H1 (cell line): Measurements from ENCODE around the gene ABCA13. TPM values are rescaled to one million over a fixed set of nuclear protein-coding genes. Genes with fewer than 3 reads are reported as not detected.

Source experiments
- CTCF ChIA-PET: fragments of 300-600 bp; sonication (Branson Sonifier 250); formaldehyde crosslinking; loops from one replicate; lab custom pipeline; 2021; ENCODE audit not compliant: partially characterized antibody; lab: Charles Lee
- POLR2A ChIA-PET: fragments of 300-600 bp; sonication (Branson Sonifier 250); formaldehyde crosslinking; loops from one replicate; lab custom pipeline; 2021; ENCODE audit warnings: inconsistent platforms; ENCODE audit not compliant: partially characterized antibody; lab: Charles Lee
- DNase-seq, 2 experiments: peaks; one replicate each; pipeline versions ENCODE4 v3.0.0 to v3.0.0-alpha.2; 2010 to 2022; ENCODE audit warnings: low spot score in 2 of 2, low read depth in 1 of 2, mixed read lengths in 1 of 2
- FAIRE-seq: peaks from 2 replicates; lab custom pipeline; 2011; peaks lifted over from hg19 to GRCh38; lab: Jason Lieb, UNC
- H2AFZ ChIP-seq: 2 replicates; pipeline ENCODE4 v1.8.1; 2012; ENCODE audit warnings: low read length, inconsistent platforms
- H2AK5ac ChIP-seq: 2 replicates; pipeline ENCODE4 v1.6.1; 2013; ENCODE audit warnings: low read depth, low read length
- H2BK120ac ChIP-seq: replicated peaks from 2 replicates; pipeline ENCODE3; 2013; ENCODE audit warnings: low read depth, low read length, inconsistent platforms
- H2BK12ac ChIP-seq: 2 replicates; pipeline ENCODE4 v1.6.1; 2013; ENCODE audit warnings: low read depth, low read length
- H2BK15ac ChIP-seq: 2 replicates; pipeline ENCODE4 v1.6.1; 2013; ENCODE audit warnings: low read length
- H2BK20ac ChIP-seq: 2 replicates; pipeline ENCODE4 v1.6.1; 2013; ENCODE audit warnings: low read length
- H2BK5ac ChIP-seq: 2 replicates; pipeline ENCODE4 v1.6.1; 2013; ENCODE audit warnings: low read depth, low read length
- H3K14ac ChIP-seq: 2 replicates; pipeline ENCODE4 v1.6.1; 2013; ENCODE audit warnings: inconsistent platforms; ENCODE audit not compliant: insufficient read length
- H3K18ac ChIP-seq: 2 replicates; pipeline ENCODE4 v1.6.1; 2013; ENCODE audit warnings: low read length; ENCODE audit errors: extremely low read depth
- H3K23ac ChIP-seq: 2 replicates; pipeline ENCODE4 v1.6.1; 2013; ENCODE audit warnings: inconsistent platforms; ENCODE audit not compliant: insufficient read length
- H3K23me2 ChIP-seq: 2 replicates; pipeline ENCODE4 v1.6.1; 2013; ENCODE audit warnings: low read depth, low read length
- H3K27ac ChIP-seq: 2 replicates; pipeline ENCODE4 v1.6.1; 2011; ENCODE audit warnings: low read depth, low read length, inconsistent platforms
- H3K27me3 ChIP-seq, 4 experiments: replicated peaks in 1 of 4; 1 replicate in 1 of 4; 2 replicates in 3 of 4; pipeline versions ENCODE4 v1.6.1 to v1.8.1; 2011 to 2013; ENCODE audit warnings: low read length in 3 of 4, mild to moderate bottlenecking in 3 of 4, inconsistent platforms in 2 of 4, mixed read lengths in 2 of 4, moderate library complexity in 1 of 4; ENCODE audit not compliant: control insufficient read depth in 3 of 4, insufficient read depth in 3 of 4; ENCODE audit errors: extremely low read depth in 1 of 4
- H3K36me3 ChIP-seq, 4 experiments: 2 replicates each; pipeline versions ENCODE4 v1.6.1 to v1.8.1; 2011 to 2013; ENCODE audit warnings: mild to moderate bottlenecking in 4 of 4, low read length in 3 of 4, moderate library complexity in 2 of 4, control low read depth in 1 of 4, inconsistent platforms in 1 of 4; ENCODE audit not compliant: insufficient read depth in 4 of 4, control insufficient read depth in 2 of 4
- H3K4ac ChIP-seq: replicated peaks from 2 replicates; pipeline ENCODE3; 2013; ENCODE audit warnings: low read length, low read depth, mixed read lengths, inconsistent platforms; ENCODE audit not compliant: insufficient read length
- H3K4me1 ChIP-seq, 4 experiments: replicated peaks in 1 of 4; 1 replicate in 1 of 4; 2 replicates in 3 of 4; pipeline versions ENCODE4 v1.6.1 to v1.8.1; 2011 to 2013; ENCODE audit warnings: low read length in 3 of 4, inconsistent platforms in 2 of 4, mixed read lengths in 1 of 4; ENCODE audit not compliant: insufficient read depth in 4 of 4, control insufficient read depth in 3 of 4
- H3K4me2 ChIP-seq, 2 experiments: 2 replicates each; pipeline versions ENCODE4 v1.6.1 to v1.8.1; 2011 to 2013; ENCODE audit warnings: low read depth in 2 of 2, low read length in 2 of 2, control low read depth in 1 of 2, inconsistent platforms in 1 of 2, mild to moderate bottlenecking in 1 of 2; ENCODE audit not compliant: insufficient read depth in 1 of 2
- H3K4me3 ChIP-seq, 4 experiments: fragments of 200-600, 300-600 bp in 1 of 4; sonication (generic), shearing (Covaris generic), sonication (Bioruptor Twin) in 1 of 4; 2 replicates each; pipeline versions ENCODE4 v1.5.1 to v1.8.1; 2011 to 2016; ENCODE audit warnings: low read length in 4 of 4, low read depth in 3 of 4, control low read depth in 2 of 4, inconsistent platforms in 2 of 4, mild to moderate bottlenecking in 2 of 4, mixed read lengths in 1 of 4, moderate library complexity in 1 of 4; ENCODE audit not compliant: insufficient read depth in 2 of 4; ENCODE audit errors: extremely low read depth in 1 of 4
- H3K56ac ChIP-seq: replicated peaks from 2 replicates; pipeline ENCODE3; 2013; ENCODE audit warnings: low read depth, mild to moderate bottlenecking, mixed read lengths, low read length, inconsistent platforms; ENCODE audit not compliant: insufficient read length
- H3K79me1 ChIP-seq: 2 replicates; pipeline ENCODE4 v1.6.1; 2013; ENCODE audit warnings: low read depth, low read length, control low read depth
- H3K79me2 ChIP-seq, 2 experiments: 2 replicates each; pipeline versions ENCODE4 v1.6.1 to v1.8.1; 2012 to 2013; ENCODE audit warnings: low read length in 2 of 2, mild to moderate bottlenecking in 2 of 2, inconsistent platforms in 1 of 2; ENCODE audit not compliant: insufficient read depth in 2 of 2, control insufficient read depth in 1 of 2
- H3K9ac ChIP-seq, 4 experiments: replicated peaks in 1 of 4; 1 replicate in 1 of 4; 2 replicates in 3 of 4; pipeline versions ENCODE4 v1.6.1 to v1.8.1; 2011 to 2013; ENCODE audit warnings: low read depth in 3 of 4, low read length in 3 of 4, control low read depth in 2 of 4, mild to moderate bottlenecking in 2 of 4, moderate library complexity in 2 of 4, inconsistent platforms in 1 of 4; ENCODE audit errors: extremely low read depth in 1 of 4
- H3K9me3 ChIP-seq, 2 experiments: 2 replicates each; pipeline versions ENCODE4 v1.6.1 to v1.8.1; 2012 to 2013; ENCODE audit warnings: mild to moderate bottlenecking in 2 of 2, moderate library complexity in 2 of 2, control low read depth in 1 of 2, inconsistent platforms in 1 of 2, low read depth in 1 of 2, low read length in 1 of 2, mixed read lengths in 1 of 2; ENCODE audit not compliant: insufficient read depth in 2 of 2
- H4K20me1 ChIP-seq, 2 experiments: replicated peaks in 1 of 2; 2 replicates each; pipeline versions ENCODE3 to v1.8.1; 2011 to 2013; ENCODE audit warnings: inconsistent platforms in 2 of 2, low read length in 2 of 2, mild to moderate bottlenecking in 1 of 2; ENCODE audit not compliant: insufficient read depth in 2 of 2, control insufficient read depth in 1 of 2
- H4K5ac ChIP-seq: 2 replicates; pipeline ENCODE4 v1.6.1; 2013; ENCODE audit warnings: low read length, low read depth, mixed read lengths, inconsistent platforms; ENCODE audit not compliant: insufficient read length
- H4K8ac ChIP-seq: 2 replicates; pipeline ENCODE4 v1.8.0; 2013; ENCODE audit warnings: mild to moderate bottlenecking, moderate library complexity, low read length, inconsistent platforms; ENCODE audit not compliant: insufficient read depth; ENCODE audit errors: extremely low read depth
- H4K91ac ChIP-seq: replicated peaks from 2 replicates; pipeline ENCODE3; 2013; ENCODE audit warnings: low read length, mixed read lengths, inconsistent platforms; ENCODE audit not compliant: insufficient read length
- BACH1 ChIP-seq: IDR thresholded peaks from 2 replicates; pipeline ENCODE4 v1.6.1; 2012; ENCODE audit warnings: low read length, improper control_type of control experiment
- BRCA1 ChIP-seq: IDR thresholded peaks from 2 replicates; pipeline ENCODE4 v1.6.1; 2012; ENCODE audit warnings: low read depth, low read length, improper control_type of control experiment
- FOSL1 ChIP-seq: IDR thresholded peaks from 2 replicates; pipeline ENCODE4 v1.6.1; 2011; ENCODE audit warnings: mild to moderate bottlenecking, low read depth, low read length, moderate library complexity; ENCODE audit not compliant: insufficient read depth
- HDAC6 ChIP-seq: IDR thresholded peaks from one replicate; pipeline ENCODE4 v1.7.1; 2012; ENCODE audit warnings: low read depth, mild to moderate bottlenecking, inconsistent platforms, low read length, moderate library complexity
- KDM5A ChIP-seq: fragments of 200-600 bp; IDR thresholded peaks from 2 replicates; pipeline ENCODE4 v1.7.1; 2012; ENCODE audit warnings: mild to moderate bottlenecking, low read length, inconsistent platforms, mixed read lengths
- POU5F1 ChIP-seq: IDR thresholded peaks from 2 replicates; pipeline ENCODE4 v1.6.1; 2011; ENCODE audit warnings: low read depth, mild to moderate bottlenecking, low read length, moderate library complexity
- RFX5 ChIP-seq: IDR thresholded peaks from 2 replicates; pipeline ENCODE4 v1.6.1; 2011; ENCODE audit warnings: low read depth, low read length, improper control_type of control experiment, borderline replicate concordance
- SIX5 ChIP-seq: IDR thresholded peaks from 2 replicates; pipeline ENCODE4 v1.6.1; 2011; ENCODE audit warnings: mild to moderate bottlenecking, low read depth, low read length
- TBP ChIP-seq: IDR thresholded peaks from 2 replicates; pipeline ENCODE4 v1.6.1; 2011; ENCODE audit warnings: low read depth, low read length, improper control_type of control experiment
- ZNF274 ChIP-seq: IDR thresholded peaks from 2 replicates; pipeline ENCODE4 v1.7.0; 2012; ENCODE audit warnings: low read length, borderline replicate concordance; ENCODE audit errors: extremely low read depth
- WGBS, 2 experiments: shearing (Covaris generic) in 1 of 2; methylation state at CpG; one replicate each; pipeline versions ENCODE4 v1.1.6 to v1.1.7; 2013 to 2015; ENCODE audit warnings: low lambda C conversion rate in 2 of 2, mixed read lengths in 2 of 2, inconsistent platforms in 1 of 2, low coverage in 1 of 2, missing lambda C conversion rate in 1 of 2; ENCODE audit not compliant: insufficient replicate concordance in 2 of 2, insufficient coverage in 1 of 2, insufficient read length in 1 of 2; ENCODE audit errors: extremely low coverage in 1 of 2, missing lambda C conversion rate in 1 of 2; 5-methylcytosine and 5-hydroxymethylcytosine counted together
- polyA plus RNA-seq, 7 experiments: library from polyadenylated mRNA; depleted of rRNA in 3 of 7; stranded (reverse) in 5 of 7; unstranded in 2 of 7; fragments of >200 nt in 5 of 7; fragments of 200-250 nt in 2 of 7; gene quantifications; 1 replicate in 5 of 7; 2 replicates in 1 of 7; 4 replicates in 1 of 7; pipeline versions ENCODE4 v1.2.1 to v1.2.3, GENCODE V29; 2011 to 2013; ENCODE audit warnings: missing spikeins in 2 of 7, mixed read lengths in 2 of 7
- total RNA-seq: library from RNA; stranded (reverse); fragmentation: NEBNext Ultra II Directional; extraction: Animal tissue kit (Norgen Biotek cat#: 25700); gene quantifications from 2 replicates; pipeline ENCODE4 v1.2.1, GENCODE V29; 2021
- TF ChIP-seq, protein P1 (sequence below): IDR thresholded peaks from 2 replicates; pipeline ENCODE4 v1.6.1; 2012; ENCODE audit warnings: inconsistent platforms
- TF ChIP-seq, protein P2 (sequence below), 3 experiments: IDR thresholded peaks; 1 replicate in 2 of 3; 2 replicates in 1 of 3; pipeline versions ENCODE4 v1.5.1 to v1.6.1; 2011; ENCODE audit warnings: low read length in 3 of 3, mild to moderate bottlenecking in 3 of 3, inconsistent platforms in 2 of 3, low read depth in 1 of 3, moderate library complexity in 1 of 3; ENCODE audit not compliant: insufficient read depth in 1 of 3; ENCODE audit errors: control extremely low read depth in 1 of 3

The ABCA13 gene
- total and polyA plus RNA-seq, 2 of the 8 experiments (the other 6 are each of a cell fraction or from before 2014, with no cell fraction given), result 0.07 to 0.09 TPM

DNA sequence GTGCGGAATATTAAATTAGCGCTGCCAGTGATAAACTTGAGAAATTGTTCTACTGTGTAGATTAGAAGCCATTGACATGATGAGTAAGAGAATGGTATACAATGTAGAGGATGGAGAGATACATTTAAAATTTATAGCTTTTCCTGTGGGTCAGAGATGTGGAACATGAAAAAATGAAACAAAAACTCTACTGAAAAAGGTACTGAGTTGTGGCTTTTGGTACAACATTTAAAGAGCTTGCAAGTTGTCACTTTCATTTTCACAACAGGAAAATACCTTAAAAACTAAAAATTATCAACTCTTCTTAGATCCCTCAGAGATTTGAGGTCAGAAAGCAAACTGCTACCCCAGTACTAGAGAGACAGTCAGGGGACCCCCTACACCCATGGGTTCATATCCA is 404.3 kb downstream of the ABCA13 start:
- Histone ChIP-seq H2BK20ac (no peak overlapping the region), H3K23me2 (no peaks in the 10 kb centered on the region), H2AK5ac (no peak overlapping the region), H3K14ac (no peak overlapping the region), H3K18ac (no peak overlapping the region), H3K27ac (no peak overlapping the region), H4K8ac (no peak overlapping the region), H3K79me1 (no peaks in the 10 kb centered on the region), H3K9ac (no peak overlapping the region), H3K27me3 (no peaks in the 10 kb centered on the region), H3K56ac (no peak overlapping the region), H3K9me3 (peaks cover 3 to 14% of the 10 kb centered on the region in 2 experiments; a peak in 2 of 4 replicates), H2BK15ac (no peak overlapping the region), H2AFZ (no peak overlapping the region), H2BK120ac (no peak overlapping the region), H3K4me3 (no peak overlapping the region), H3K4ac (no peak overlapping the region), H2BK5ac (no peak overlapping the region), H4K5ac (no peak overlapping the region), H3K23ac (no peak overlapping the region), H4K20me1 (no peaks in the 10 kb centered on the region), H3K4me1 (no peaks in the 10 kb centered on the region), H3K4me2 (no peak overlapping the region), H3K36me3 (no peaks in the 10 kb centered on the region; a peak in 1 of 8 replicates), H2BK12ac (no peak overlapping the region), H3K79me2 (no peaks in the 10 kb centered on the region), H4K91ac (no peak overlapping the region)
- CTCF ChIA-PET, result no interaction called here
- DNase-seq (no peak), FAIRE-seq (no peak)
- POLR2A ChIA-PET, result no interaction called here
- 100% methylated on average over 2 of the region's 2 CpGs; no CpG with 5 or more reads in 1 of the 2 experiments for WGBS, 2 experiments
- TF ChIP-seq BRCA1 (no peak), RFX5 (no peak), TBP (no peak), SIX5 (no peak), KDM5A (no peak), ZNF274 (no peak), POU5F1 (no peak), BACH1 (no peak), HDAC6 (no peak), FOSL1 (no peak)
- TF ChIP-seq, protein P1, sequence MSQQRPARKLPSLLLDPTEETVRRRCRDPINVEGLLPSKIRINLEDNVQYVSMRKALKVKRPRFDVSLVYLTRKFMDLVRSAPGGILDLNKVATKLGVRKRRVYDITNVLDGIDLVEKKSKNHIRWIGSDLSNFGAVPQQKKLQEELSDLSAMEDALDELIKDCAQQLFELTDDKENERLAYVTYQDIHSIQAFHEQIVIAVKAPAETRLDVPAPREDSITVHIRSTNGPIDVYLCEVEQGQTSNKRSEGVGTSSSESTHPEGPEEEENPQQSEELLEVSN, result no peak
- TF ChIP-seq, protein P2, sequence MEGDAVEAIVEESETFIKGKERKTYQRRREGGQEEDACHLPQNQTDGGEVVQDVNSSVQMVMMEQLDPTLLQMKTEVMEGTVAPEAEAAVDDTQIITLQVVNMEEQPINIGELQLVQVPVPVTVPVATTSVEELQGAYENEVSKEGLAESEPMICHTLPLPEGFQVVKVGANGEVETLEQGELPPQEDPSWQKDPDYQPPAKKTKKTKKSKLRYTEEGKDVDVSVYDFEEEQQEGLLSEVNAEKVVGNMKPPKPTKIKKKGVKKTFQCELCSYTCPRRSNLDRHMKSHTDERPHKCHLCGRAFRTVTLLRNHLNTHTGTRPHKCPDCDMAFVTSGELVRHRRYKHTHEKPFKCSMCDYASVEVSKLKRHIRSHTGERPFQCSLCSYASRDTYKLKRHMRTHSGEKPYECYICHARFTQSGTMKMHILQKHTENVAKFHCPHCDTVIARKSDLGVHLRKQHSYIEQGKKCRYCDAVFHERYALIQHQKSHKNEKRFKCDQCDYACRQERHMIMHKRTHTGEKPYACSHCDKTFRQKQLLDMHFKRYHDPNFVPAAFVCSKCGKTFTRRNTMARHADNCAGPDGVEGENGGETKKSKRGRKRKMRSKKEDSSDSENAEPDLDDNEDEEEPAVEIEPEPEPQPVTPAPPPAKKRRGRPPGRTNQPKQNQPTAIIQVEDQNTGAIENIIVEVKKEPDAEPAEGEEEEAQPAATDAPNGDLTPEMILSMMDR (IDR thresholded peaks at IDR 0.05; ENCODE audit: control extremely low read depth in 1 of 3, insufficient read depth in 1 of 3, low read depth in 1 of 3, low read length in 3 of 3), result no peak
